NCI-H146 treated with DMSO at 0.1 percent for 48 hours (cell line): ENCODE results near the gene NPTX2.
"Not testable (repeated sequence)": the region's sequence is repeated elsewhere in the genome, so short reads cannot be mapped to it uniquely, and the experiment has no call there.

Experiments
- DNase-seq: peaks from one replicate; lab custom pipeline; 2025; ENCODE audit not compliant: unreplicated experiment; lab: John Stamatoyannopoulos, UW

Gene NPTX2, protein sequence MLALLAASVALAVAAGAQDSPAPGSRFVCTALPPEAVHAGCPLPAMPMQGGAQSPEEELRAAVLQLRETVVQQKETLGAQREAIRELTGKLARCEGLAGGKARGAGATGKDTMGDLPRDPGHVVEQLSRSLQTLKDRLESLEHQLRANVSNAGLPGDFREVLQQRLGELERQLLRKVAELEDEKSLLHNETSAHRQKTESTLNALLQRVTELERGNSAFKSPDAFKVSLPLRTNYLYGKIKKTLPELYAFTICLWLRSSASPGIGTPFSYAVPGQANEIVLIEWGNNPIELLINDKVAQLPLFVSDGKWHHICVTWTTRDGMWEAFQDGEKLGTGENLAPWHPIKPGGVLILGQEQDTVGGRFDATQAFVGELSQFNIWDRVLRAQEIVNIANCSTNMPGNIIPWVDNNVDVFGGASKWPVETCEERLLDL

DNA sequence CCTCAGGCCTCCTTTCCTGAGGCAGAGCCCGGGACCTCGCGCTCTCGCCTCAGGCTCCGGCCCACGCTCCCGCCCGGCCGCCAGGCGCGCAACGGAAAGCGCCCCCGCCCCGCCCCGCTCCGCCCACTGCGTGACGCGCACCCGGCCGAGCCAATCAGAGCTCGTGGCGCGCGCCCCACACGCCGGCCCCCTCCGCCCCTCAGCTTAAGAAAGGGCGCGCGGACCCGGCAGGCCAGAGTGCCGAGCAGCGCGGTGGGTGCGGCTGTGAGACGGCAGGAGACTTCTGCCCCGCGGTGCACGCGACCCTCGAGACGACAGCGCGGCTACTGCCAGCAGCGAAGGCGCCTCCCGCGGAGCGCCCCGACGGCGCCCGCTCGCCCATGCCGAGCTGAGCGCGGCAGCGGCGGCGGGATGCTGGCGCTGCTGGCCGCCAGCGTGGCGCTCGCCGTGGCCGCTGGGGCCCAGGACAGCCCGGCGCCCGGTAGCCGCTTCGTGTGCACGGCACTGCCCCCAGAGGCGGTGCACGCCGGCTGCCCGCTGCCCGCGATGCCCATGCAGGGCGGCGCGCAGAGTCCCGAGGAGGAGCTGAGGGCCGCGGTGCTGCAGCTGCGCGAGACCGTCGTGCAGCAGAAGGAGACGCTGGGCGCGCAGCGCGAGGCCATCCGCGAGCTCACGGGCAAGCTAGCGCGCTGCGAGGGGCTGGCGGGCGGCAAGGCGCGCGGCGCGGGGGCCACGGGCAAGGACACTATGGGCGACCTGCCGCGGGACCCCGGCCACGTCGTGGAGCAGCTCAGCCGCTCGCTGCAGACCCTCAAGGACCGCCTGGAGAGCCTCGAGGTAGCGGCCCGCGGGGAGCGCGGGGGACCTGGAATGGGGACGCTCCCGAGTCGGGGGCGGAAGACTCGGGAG is at the start of gene NPTX2:
Gene NPTX2 (plus strand): TSS at position 235 of the 909 bp plus-strand sequence. CDS start 177 bp downstream, at position 412.
- DNase-seq: no peak

DNA sequence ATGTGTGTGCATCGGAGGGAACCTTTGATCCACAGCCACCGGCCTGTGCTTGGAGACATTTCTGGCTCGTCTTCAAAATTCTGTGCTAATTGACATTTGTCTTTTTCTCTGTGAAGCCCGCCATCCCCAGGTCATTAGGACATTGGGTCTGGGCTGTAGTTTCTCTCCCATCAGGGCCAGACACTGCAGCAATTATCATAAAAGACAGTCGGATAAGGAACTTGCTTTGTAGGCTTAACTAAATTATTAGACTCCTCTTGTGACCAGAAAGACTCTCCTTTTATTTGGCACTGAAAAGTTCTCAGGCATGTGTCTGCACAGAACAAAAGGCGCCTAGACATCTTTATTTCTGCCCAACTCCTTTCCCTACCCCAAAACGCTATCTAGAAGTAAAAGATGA is 49.1 kb upstream of the NPTX2 start:
- DNase-seq: no peak

DNA sequence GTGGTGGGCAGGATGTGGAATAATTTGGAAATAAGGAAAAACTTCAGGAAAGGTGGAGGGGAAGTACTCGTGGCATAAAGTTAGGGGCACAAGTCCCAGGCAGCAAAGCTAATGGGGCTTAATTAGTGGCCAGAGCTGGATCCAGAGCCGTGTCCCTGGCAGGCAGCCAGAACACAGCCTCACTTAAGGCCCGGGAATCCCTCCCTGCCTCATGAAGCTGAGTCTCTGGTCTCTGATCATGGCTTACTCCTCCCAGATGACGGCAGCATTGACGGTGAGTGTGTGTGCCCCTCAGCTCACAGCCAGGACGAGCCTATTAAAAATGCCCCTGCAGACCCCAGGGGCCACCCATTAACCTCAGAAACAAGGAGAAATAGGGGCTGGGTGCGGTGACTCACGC is 48.2 kb upstream of the NPTX2 start:
- no peak for DNase-seq

DNA sequence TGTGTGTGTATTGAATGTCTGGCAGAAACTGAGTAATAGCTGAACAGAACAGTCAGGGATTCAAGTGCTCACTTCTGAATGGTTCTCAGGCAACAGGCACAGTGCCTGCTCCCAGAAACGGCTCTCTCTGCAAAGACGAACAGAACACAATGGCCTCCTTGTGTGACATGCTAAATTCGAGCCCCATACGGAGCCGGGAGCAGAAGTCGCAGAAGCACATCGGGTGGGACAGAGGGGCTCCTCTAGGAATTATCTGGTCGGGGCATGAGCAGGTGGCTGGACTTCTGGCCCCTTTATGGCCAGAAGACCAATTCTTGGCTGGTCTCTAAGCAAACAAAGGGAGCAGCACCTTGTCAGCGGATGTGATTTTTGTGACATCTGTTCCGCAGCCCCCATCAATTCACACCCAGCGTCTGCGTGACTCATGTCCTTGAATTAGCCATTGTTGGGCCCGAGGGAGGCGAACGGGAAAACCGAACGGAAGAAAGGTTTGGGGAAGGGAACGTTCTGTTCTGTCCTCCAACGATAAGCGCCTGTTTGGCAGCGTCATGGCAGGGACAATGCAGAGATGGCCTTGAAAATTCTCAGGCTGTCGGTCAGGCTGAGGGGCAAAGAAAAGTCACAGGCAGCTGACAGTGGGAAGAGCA is 47.3 kb upstream of the NPTX2 start:
- no peak for DNase-seq

DNA sequence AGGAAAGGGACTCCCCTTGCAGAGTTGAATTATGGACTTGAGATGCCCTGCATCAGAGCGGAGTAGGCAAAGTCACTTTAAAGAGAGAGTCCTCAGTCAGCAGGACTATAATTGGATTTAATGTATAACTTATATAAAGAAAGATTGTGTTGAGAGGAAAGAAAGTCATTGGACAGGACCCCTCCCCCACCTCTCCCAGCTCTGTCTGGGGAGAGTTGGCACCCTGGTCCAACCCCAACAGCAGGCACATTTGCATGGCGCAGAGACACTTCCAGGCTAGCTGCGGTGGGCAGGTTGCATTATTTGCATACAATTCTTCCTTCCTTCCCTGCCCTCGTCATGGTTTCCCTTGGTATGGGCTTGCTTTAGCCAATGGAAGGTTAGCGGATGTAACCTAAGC is 46.1 kb upstream of the NPTX2 start:
- no peak for DNase-seq

DNA sequence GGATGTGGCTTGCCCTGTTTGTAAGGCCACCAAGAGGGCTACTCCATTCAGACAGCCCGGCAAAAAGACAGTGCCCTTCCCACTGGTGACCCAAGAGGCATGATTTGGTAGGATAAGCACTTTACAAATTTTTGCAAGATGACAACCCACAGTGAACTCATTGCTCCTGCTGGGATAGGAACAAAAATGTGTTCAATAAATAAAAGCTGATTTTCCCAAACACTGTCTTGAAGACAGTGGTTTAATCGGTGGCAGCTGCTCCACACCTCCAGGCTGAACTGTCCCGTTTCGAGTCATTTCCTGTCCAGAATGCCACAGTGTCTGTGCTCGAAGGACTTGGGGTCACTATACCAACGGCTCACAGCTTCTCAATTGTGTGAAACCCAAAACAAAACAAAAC is 45.1 kb upstream of the NPTX2 start:
- DNase-seq: no peak

DNA sequence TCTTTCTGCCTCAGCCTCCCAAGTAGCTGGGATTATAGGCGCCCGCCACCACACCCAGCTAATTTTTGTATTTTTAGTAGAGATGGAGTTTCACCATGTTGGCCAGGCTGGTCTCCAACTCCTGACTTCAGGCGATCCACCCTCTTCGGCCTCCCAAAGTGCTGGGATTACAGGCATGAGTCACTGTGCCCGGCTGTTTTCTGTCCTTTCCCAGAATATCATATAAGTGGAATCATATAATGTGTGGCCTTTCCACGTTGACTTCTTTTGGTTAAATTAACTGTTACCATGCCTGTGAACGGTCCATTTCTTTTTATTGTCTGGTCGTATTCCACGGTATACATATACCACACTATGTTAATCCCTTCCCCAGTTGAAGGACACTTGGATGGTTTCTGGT is 44.4 kb upstream of the NPTX2 start:
- not testable (repeated sequence) for DNase-seq

DNA sequence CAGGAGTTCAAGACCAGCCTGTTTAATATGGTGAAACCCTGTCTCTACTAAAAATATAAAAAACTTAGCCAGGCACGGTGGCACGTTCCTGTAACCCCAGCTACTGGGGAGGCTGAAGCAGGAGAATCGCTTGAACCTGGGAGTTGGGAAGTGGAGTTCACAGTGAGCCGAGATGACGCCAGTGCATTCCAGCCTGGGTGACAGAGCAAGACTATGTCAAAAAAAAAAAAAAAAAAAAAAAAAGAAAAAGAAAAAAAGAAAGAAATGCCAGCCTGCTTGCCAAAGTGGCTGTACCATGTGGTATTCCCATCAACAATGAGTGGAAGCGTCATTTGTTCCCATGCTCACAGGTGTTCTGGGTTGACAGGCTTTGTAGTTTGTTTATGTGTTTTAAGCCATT is 43.3 kb upstream of the NPTX2 start:
- DNase-seq: no peak

DNA sequence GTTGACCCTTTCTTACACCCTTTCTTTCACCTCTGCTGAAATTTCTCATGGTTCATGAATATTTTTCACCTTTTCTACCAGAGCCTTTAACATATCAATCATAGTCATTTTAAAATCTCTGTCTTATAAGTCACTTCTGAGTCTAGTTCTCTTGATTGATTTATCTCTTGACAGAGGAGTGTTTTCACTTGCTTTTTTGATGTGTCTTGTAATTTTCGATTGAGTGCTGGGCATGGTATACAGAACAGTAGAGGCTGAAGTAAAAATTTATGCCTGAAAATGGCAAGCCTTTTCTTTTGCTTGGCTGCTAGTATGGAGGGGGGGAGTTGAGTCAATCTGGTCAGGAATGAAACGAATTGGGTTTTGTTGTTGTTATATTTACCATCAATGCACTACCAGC is 41.2 kb upstream of the NPTX2 start:
- no peak for DNase-seq

DNA sequence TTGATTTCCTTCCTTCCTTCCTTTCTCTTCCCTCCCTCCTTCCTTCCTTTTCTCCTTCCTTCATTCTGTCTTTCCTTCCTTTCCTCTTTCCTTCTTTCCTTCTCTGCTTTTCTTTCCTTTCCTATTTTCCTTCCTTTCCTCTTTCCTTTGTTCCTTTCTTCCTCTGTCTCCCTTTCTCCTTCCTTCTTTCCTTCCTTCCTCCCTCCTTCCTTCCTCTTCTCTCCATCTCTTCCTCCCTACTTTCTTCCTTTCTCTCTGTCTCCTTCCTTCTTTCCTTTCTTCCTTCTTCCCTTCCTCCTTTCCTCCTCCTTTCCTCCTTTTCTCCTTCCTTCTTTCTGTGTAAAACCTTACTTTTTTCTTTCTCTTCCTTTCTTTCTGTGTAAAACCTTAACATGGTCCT is 32.3 kb upstream of the NPTX2 start:
- DNase-seq: no peak

DNA sequence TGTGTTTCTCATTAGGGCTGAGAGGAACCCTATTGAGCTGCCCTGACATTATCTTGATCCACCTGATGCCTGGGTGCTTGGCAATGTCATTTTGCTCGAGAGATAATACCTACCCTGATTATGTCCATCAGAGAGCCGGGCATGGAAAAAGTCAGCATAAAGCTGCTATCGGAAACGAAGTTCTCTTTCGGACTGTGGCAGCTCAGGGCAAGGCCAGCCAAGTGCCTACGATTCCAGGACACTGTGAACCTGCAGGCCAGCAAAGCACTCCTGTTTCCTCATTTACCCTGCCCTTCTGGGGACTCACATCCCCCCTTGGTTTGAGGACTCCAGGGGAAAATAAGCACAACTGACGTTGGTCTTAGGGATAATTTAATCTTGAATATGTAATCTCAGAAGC is 25.2 kb upstream of the NPTX2 start:
- no peak for DNase-seq

DNA sequence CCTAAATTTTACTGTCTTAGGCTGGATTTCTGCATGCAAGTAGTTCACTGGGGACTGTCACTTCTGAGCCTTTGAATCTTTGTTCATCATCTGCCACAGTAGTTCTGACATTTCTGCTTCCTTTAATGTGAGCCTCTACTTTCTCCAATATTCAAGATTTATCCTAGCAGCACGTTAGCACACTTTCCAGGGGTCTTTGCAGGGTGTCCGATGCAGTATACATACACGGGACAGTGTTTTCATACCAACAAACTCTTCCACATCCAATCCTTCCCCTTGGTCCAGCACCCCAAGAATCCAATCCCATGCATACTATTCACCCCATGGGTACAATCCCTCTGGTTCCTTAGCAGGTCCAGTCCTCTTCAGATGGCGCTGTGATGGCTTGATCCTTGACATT is 22.7 kb upstream of the NPTX2 start:
- no peak for DNase-seq

DNA sequence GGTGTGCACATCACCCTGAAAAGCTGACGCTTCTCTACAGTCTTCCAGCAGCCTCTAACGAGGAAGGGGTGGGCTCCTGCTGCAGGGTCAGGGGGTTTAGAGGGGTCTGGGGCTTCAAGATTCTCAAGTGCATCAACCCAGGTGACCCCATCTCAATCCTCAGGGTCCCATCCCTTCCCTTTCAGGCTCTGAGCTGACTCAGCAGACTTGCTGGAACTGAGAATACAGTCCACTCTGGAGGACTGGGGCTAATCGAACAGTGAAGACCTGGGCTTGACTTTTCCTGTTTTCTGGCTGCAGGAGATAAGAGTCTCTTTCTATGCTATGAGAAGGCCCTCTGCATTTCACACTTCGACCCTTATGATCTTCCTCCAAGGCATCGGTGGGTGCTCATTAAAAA is 22.3 kb upstream of the NPTX2 start:
- DNase-seq: no peak

DNA sequence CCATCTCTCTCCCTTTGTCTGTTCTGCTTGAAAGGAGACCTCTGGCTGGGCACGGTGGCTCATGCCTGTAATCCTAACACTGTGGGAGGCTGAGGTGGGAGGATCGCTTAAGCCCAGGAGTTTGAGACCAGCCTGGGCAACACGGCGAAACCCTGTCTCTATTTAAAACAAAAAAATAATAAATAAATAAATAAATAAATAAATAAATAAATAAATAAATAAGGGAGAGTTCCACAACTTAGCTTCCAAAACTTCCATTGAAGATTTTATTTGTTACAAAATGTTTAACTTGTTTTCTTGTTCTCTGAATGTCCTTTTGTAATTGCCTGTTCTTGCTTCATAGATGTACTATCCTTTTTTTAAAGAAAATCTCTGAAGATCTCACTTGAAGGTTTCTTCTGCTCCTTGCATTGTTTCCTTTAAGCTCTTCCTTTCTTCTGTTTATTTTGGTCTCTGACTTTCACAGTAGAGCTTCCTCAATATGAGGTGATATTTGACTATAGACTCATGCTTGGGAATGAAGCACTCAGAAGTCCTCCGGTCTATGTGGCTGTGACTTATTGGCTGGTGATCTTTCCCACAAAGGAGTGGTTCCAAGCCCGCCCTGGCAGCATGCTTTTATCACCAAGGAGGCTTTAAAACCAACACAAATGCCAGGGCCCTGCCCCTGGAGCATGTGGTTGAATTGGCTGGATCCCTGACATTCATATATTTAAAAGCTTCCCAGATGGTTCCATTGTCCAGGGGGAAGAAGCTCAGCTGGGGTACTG is 18.1 kb upstream of the NPTX2 start:
- DNase-seq: no peak

DNA sequence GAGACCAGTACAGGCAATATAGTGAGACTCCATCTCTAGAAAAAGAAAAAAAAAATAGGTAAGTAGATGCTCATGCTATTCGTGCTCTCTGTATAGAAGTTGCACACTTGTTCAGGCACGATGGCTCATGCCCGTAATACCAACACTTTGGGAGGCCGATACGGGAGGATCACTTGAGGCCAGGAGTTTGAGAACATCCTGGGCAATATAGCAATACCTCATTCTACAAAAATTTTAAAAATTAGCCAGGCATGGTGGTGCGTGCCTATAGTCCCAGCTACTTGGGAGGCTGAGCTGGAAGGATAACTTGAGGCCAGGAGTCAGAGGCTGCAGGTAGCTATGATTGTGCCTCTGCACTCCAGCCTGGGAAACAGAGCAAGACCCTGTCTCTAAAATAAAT is 17.2 kb upstream of the NPTX2 start:
- DNase-seq: no peak

DNA sequence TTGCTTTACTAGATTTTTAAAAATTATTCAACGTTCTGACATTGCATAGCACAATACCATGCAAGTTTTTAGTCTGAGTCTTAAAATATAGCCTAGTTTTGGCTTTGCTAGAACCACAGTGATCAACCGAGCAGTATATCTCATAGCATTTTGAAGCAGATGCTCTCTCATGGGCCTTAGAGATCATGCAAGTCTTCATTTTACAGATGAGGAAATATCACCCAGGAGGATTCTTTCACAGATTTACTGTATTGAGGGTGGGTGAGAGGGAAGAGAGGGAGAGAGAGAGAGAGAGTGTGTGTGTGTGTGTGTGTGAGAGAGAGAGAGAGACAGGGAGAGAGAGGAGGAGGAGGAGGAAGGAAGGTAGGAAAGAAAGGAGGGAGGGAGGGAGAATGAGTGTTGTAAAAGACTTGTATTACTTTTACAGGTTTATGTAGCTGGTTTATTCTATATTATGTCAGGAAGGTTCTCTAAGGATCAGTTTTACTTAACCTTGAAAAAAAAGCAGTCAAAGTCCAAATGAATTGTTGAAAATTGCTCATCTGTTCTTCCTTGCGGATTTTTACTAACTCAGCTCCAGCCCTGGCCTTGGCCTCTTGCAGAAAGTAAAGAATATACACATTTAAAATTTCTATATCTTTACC is 14.2 kb upstream of the NPTX2 start:
- DNase-seq: no peak

DNA sequence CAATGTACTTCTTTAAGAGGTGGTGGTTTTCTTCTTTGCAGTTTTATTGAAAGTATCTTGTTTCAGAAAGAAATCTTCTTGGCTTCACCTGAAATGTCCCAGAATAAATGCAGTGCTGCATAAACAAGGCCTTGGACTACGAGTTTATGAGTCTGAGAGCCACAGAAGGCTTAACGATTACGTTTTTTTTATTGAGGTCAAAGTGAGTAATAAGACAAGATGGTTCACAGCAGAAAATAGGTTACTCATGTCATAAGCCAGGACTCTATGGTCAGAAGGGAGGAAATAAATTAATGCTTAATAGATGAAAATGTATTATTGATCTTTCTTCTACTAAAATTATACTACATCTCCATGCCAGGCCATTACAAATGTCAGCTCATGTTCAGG is 13.7 kb upstream of the NPTX2 start:
- no peak for DNase-seq

DNA sequence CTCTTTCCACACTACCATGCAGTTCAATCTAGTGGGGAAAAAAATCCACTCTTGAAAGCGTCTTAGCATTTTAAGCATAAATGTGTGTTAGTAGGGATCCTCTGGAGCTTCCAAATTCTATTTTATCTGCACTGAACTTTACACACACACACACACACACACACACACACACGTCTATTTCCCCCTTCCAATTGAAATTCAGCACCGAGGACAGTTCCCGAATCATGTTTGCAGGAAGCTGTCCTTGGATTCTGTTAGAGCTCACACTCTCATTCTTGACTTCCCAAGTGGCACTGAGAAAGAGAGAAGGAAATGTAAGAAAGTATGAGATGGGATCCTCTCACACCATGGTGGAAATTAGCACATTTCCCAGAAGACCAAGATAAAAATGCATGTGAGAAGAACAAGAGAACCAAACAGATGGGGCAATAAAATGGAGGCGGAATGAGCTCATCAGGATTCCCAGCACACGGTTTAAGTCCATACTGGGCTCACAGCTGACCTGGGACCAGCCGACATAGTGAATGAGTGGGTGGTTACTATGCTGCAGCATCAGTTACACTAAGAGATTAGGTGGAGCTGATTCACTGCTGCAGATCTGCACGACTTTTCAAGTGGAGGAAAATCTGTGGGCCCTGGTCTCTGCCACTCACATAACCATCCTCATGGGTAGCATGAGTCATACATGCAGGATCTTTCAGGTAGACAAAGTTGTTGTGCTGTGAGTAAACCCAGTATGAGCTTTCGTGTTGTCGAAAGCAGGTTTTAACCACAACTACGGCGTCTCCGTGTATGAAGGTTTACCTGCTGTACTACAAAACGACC is 3.3 kb upstream of the NPTX2 start:
- no peak for DNase-seq

DNA sequence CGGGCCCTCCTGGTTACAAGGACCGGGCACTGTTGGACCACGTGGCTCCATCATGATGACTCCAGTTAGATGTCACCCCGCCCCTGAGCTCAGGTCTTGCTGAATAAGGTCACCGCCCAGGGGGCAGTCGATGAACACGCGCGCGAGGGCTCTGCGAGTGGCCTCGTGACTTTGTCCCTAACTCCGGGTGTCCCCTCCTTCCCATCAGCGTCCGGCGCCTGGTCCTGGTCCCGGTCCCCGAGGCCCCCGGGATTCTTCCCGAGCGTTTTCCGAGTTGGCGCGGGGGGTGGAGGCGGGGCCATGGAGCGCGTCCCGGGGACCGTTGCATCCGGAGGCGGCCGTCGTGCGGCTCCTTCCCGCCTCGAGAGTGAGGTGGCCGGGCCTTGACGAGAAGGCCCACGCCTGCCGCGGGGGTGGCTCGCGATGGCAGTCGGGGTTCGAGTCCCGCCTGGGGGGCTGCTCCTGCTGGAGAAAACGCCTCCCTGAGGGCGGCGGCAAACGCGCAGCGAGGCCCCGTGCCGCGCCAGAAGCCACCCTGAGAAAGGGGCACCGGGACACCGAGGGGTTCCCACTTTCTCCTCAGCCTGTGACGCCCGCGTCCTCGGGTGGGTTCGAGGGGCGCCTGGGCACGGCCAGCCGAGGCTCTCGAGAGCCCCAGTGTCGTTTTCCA is 569 bp upstream of the NPTX2 start:
- no peak for DNase-seq
